ENCODE measurements around the gene DACT2.
A peak's percentile ranks its signal among the peaks of the same experiment; 100 is the strongest.

- TF ChIP-seq, protein P1, sequence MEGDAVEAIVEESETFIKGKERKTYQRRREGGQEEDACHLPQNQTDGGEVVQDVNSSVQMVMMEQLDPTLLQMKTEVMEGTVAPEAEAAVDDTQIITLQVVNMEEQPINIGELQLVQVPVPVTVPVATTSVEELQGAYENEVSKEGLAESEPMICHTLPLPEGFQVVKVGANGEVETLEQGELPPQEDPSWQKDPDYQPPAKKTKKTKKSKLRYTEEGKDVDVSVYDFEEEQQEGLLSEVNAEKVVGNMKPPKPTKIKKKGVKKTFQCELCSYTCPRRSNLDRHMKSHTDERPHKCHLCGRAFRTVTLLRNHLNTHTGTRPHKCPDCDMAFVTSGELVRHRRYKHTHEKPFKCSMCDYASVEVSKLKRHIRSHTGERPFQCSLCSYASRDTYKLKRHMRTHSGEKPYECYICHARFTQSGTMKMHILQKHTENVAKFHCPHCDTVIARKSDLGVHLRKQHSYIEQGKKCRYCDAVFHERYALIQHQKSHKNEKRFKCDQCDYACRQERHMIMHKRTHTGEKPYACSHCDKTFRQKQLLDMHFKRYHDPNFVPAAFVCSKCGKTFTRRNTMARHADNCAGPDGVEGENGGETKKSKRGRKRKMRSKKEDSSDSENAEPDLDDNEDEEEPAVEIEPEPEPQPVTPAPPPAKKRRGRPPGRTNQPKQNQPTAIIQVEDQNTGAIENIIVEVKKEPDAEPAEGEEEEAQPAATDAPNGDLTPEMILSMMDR (conservative IDR thresholded peaks at IDR 0.05), result peak; percentile 63
- TF ChIP-seq ZFX (IDR thresholded peaks at IDR 0.05), result no peak
These were observed 13.5 kb upstream of the DACT2 start for GRCh38 chr6:168333039-168333438.

All from C4-2B (cell line).